Parathyroid adenoma (tissue), 2 donors: ENCODE results near the gene USP12.

Experiments used
- H2AFZ ChIP-seq: fragments of 300-600 bp; sonication (generic); one replicate; pipeline ENCODE4 v1.7.0; 2017; ENCODE audit warnings: antibody characterized with exemption, mild to moderate bottlenecking
- H3K27ac ChIP-seq: fragments of 300-600 bp; sonication (generic); one replicate; pipeline ENCODE4 v1.7.0; 2017
- H3K27me3 ChIP-seq: fragments of 300-600 bp; sonication (generic); one replicate; pipeline ENCODE4 v1.7.0; 2017; ENCODE audit warnings: low read length; ENCODE audit not compliant: control insufficient read depth, insufficient read depth
- H3K36me3 ChIP-seq: fragments of 300-600 bp; sonication (generic); one replicate; pipeline ENCODE4 v1.7.0; 2017; ENCODE audit warnings: low read length; ENCODE audit not compliant: control insufficient read depth, insufficient read depth
- H3K4me1 ChIP-seq: fragments of 300-600 bp; sonication (generic); one replicate; pipeline ENCODE4 v1.7.0; 2017; ENCODE audit warnings: control low read depth
- H3K4me2 ChIP-seq: fragments of 300-600 bp; sonication (generic); one replicate; pipeline ENCODE4 v1.7.0; 2017; ENCODE audit warnings: low read length
- H3K4me3 ChIP-seq: fragments of 300-600 bp; sonication (generic); one replicate; pipeline ENCODE4 v1.7.0; 2017; ENCODE audit warnings: low read depth, low read length
- H3K79me2 ChIP-seq: fragments of 300-600 bp; sonication (generic); one replicate; pipeline ENCODE4 v1.7.0; 2017; ENCODE audit warnings: control low read depth
- H3K9ac ChIP-seq: fragments of 300-600 bp; sonication (generic); one replicate; pipeline ENCODE4 v1.7.0; 2017; ENCODE audit warnings: mild to moderate bottlenecking
- H3K9me3 ChIP-seq: fragments of 300-600 bp; sonication (generic); one replicate; pipeline ENCODE4 v1.7.0; 2017; ENCODE audit warnings: low read length; ENCODE audit not compliant: control insufficient read depth
- TF ChIP-seq, protein P1 (sequence below): fragments of 300-600 bp; sonication (generic); IDR thresholded peaks from one replicate; pipeline ENCODE4 v1.7.0; 2017; ENCODE audit warnings: antibody characterized with exemption, mild to moderate bottlenecking
- donor health status: primary hyperparathyroidism.

The USP12 gene

DNA sequence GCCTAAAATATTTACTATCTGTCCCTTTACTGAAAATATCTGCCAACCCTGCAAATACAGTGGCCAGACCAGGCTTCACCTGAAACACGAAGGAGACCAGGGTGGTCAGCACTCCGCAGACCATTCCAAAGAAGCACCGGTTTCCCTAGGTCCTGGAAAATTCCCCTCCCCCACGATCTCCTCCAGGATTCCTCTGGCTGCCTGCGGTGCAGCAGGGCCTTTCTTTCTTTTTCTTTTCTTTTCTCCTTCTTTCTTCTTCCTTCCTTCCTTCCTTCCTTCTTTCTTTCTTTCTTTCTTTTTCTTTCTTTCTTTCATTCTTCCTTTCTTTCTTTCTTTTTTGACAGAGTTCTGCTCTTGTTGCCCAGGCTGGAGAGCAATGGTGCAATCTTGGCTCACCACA, 152.7 kb downstream of the USP12 start:
- H3K4me2 ChIP-seq: no peak overlapping the region
- TF ChIP-seq, protein P1, sequence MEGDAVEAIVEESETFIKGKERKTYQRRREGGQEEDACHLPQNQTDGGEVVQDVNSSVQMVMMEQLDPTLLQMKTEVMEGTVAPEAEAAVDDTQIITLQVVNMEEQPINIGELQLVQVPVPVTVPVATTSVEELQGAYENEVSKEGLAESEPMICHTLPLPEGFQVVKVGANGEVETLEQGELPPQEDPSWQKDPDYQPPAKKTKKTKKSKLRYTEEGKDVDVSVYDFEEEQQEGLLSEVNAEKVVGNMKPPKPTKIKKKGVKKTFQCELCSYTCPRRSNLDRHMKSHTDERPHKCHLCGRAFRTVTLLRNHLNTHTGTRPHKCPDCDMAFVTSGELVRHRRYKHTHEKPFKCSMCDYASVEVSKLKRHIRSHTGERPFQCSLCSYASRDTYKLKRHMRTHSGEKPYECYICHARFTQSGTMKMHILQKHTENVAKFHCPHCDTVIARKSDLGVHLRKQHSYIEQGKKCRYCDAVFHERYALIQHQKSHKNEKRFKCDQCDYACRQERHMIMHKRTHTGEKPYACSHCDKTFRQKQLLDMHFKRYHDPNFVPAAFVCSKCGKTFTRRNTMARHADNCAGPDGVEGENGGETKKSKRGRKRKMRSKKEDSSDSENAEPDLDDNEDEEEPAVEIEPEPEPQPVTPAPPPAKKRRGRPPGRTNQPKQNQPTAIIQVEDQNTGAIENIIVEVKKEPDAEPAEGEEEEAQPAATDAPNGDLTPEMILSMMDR: no peak
- H3K27ac ChIP-seq: no peak overlapping the region
- H3K9me3 ChIP-seq: no peaks in the 10 kb centered on the region
- H3K4me3 ChIP-seq: no peak overlapping the region
- no peaks in the 10 kb centered on the region for H3K4me1 ChIP-seq
- H2AFZ ChIP-seq: no peak overlapping the region
- H3K9ac ChIP-seq: no peak overlapping the region
- H3K79me2 ChIP-seq: no peaks in the 10 kb centered on the region
- H3K27me3 ChIP-seq: no peaks in the 10 kb centered on the region
- no peaks in the 10 kb centered on the region for H3K36me3 ChIP-seq

DNA sequence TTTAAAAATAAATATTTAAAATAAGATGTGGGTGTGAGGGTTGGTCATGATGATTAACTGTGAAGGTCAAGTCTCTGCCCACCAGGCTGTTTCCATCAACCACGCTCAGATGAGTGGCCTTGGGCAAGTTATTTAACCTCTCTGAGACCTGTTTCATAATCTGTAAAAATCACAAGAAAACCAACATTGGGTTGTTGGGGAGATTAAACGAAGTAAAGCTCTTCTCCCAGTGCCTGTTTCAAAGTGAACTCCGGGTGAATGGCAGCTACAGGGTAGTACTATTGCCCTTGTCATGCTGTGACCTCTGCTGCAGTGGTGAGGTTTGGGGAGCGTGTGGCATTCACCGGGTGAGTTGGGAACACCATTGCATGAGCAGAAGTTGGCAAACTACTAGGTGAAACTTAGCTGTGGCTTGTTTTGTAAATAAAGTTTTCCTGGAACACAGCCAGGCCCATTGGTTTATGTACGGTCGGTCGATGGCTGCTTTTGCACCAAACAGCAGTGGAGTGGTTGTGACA, 153.2 kb downstream of the USP12 start:
- Histone ChIP-seq H3K27ac (no peak overlapping the region), H3K4me2 (no peak overlapping the region), H2AFZ (no peak overlapping the region), H3K79me2 (no peaks in the 10 kb centered on the region), H3K4me3 (no peak overlapping the region), H3K4me1 (no peaks in the 10 kb centered on the region), H3K36me3 (no peaks in the 10 kb centered on the region), H3K9ac (no peak overlapping the region), H3K9me3 (no peaks in the 10 kb centered on the region), H3K27me3 (no peaks in the 10 kb centered on the region)
- TF ChIP-seq, protein P1: no peak

DNA sequence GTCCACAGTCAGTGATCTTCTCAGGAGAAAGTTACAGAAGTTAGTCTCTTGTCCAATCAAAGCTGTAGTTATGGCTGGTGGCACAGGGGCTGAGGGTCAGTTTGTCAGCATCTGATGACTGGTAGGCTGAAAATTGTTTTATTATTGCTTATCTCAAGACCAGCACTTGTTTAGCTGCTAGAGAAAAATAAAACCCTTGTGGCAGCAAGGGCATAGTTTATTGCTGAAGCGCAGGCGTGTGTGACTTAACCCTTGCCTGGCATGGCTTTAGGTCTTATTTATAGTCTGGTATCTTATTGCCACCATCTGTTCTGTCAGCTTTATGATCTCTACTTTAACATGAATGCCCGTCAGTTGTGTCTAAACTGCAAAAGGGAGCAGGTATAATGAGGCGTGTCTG, 154.7 kb downstream of the USP12 start:
- Histone ChIP-seq H3K9ac (no peak overlapping the region), H3K27me3 (no peaks in the 10 kb centered on the region), H3K4me1 (no peaks in the 10 kb centered on the region), H3K36me3 (no peaks in the 10 kb centered on the region), H3K79me2 (no peaks in the 10 kb centered on the region), H2AFZ (no peak overlapping the region), H3K27ac (no peak overlapping the region), H3K4me3 (no peak overlapping the region), H3K4me2 (no peak overlapping the region), H3K9me3 (no peaks in the 10 kb centered on the region)
- TF ChIP-seq, protein P1: no peak
